Nephron progenitor cell (in vitro differentiated cells): Measurements from ENCODE around the gene HUNK.

Source experiments
- DNase-seq: peaks from one replicate; pipeline ENCODE4 v3.0.0; 2021
- H3K27ac Mint-ChIP-seq: 2 replicates; pipeline ENCODE4 v1.8.0; 2021; ENCODE audit warnings: mild to moderate bottlenecking, moderate library complexity, mixed read lengths
- H3K27me3 Mint-ChIP-seq: 2 replicates; pipeline ENCODE4 v1.8.0; 2021; ENCODE audit warnings: mild to moderate bottlenecking, low read depth, mixed read lengths; ENCODE audit not compliant: poor library complexity
- H3K36me3 Mint-ChIP-seq: 2 replicates; pipeline ENCODE4 v1.8.0; 2021; ENCODE audit warnings: low read depth, mixed read lengths
- H3K4me1 Mint-ChIP-seq: 2 replicates; pipeline ENCODE4 v1.8.0; 2021; ENCODE audit warnings: mixed read lengths
- H3K4me3 Mint-ChIP-seq: 2 replicates; pipeline ENCODE4 v1.8.0; 2021; ENCODE audit warnings: mild to moderate bottlenecking, moderate library complexity, mixed read lengths
- H3K9me3 Mint-ChIP-seq: 2 replicates; pipeline ENCODE4 v1.8.0; 2021; ENCODE audit warnings: mild to moderate bottlenecking, moderate library complexity, mixed read lengths
- CTCF ChIP-seq: fragments of 200-600 bp; sonication (generic); IDR thresholded peaks from 2 replicates; pipeline ENCODE4 v1.5.0; 2021; ENCODE audit warnings: antibody characterized with exemption

HUNK gene

GRCh38 chr21:31872452-31873274 is at the start of gene HUNK:
TSS of gene HUNK (plus strand) at chr21:31873020. CDS start at chr21:31873675, 655 bp downstream.
- H3K36me3 Mint-ChIP-seq: peaks cover 4% of the 10 kb centered on the region
- H3K9me3 Mint-ChIP-seq: no peaks in the 10 kb centered on the region
- H3K4me1 Mint-ChIP-seq: peaks cover 54% of the 10 kb centered on the region
- peak; percentile 84 for DNase-seq
- TF ChIP-seq CTCF: no peak
- H3K4me3 Mint-ChIP-seq: peak within 1 kb of the TSS; percentile 93
- H3K27me3 Mint-ChIP-seq: peaks cover 12% of the 10 kb centered on the region
- H3K27ac Mint-ChIP-seq: peak within 1 kb of the TSS; percentile 86

DNA sequence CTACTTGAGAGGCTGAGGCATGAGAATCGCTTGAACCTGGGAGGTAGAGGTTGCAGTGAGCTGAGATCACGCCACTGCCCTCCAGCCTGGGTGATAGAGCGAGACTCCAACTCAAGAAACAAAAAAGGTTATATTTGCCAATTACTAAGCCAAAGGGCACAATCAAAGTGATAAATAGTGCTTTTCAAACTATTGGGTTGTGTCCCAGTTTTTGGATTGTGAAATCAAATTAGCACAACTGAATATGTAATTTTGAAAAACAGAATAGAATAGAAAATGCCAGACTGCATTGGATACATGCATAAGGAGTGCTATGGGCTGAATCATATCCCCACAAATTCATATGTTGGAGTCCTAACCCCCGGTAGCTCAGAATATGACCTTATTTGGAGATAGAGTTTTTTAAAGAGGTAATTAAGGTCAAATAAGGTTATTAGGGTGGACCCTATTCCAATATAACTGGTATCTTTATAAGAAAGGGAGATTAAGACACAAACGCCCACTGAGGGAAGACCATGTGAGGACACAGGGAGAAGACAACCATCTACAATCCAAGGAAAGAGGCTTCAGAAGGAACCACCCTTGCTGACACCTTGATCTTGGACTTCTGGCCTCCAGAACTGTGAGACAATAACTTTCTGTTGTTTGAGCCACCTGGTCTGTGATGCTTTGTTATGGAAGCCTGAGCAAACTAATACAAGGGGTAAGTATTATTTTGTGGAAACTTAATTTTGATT is 42.9 kb upstream of the HUNK start:
- no peak for TF ChIP-seq CTCF
- H3K27ac Mint-ChIP-seq: no peak overlapping the region

DNA sequence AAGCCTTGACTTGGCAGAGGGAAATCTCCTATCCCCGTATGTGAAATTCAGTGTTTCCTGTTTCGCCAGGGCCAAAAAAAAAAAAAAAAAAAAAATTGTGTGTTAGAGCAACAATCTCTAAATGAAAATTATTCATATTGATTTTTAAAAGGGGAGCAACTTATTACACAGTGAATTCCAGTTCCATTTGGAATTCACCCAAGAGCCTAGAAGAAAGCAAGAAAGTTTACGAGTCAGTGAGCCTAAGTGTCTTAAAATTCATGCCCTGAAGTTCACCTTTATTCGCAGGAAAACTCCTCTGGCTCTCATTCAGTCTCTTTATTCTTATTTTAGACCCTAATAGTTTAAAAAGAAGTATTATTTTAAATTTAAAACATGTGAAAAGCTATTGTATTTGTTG is 42.1 kb upstream of the HUNK start:
- Mint-ChIP-seq H3K4me3 (no peak overlapping the region), H3K4me1 (peaks cover 6% of the 10 kb centered on the region), H3K27me3 (no peaks in the 10 kb centered on the region), H3K36me3 (no peaks in the 10 kb centered on the region), H3K9me3 (peaks cover 24% of the 10 kb centered on the region), H3K27ac (no peak overlapping the region)
- TF ChIP-seq CTCF: no peak
- DNase-seq: no peak

More for the DNA sequence above, 42.9 kb upstream of the HUNK start:
- Mint-ChIP-seq H3K4me3 (no peak overlapping the region), H3K4me1 (peaks cover 6% of the 10 kb centered on the region), H3K9me3 (peaks cover 24% of the 10 kb centered on the region), H3K36me3 (no peaks in the 10 kb centered on the region), H3K27me3 (no peaks in the 10 kb centered on the region)
- no peak for DNase-seq

DNA sequence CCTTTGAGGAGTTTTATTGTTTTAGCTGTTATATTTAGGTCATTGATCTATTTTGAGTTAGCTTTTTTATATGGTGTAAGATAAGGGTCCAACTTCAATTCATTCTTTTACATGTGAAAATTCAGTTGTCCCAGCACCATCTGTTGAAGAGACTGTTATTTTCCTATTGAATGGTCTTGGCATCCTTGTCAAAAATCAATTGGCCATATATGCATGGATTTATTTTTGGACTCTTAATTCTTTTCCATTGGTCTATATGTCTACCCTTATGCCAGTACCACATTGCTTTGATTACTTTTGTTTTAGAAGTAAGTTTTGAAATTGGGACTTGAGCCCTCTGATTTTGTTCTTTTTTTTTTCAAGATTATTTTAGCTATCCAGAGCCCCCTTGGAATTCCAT is 35.8 kb upstream of the HUNK start:
- H3K4me3 Mint-ChIP-seq: no peak overlapping the region
- H3K27ac Mint-ChIP-seq: no peak overlapping the region
- H3K36me3 Mint-ChIP-seq: no peaks in the 10 kb centered on the region
- no peaks in the 10 kb centered on the region for H3K9me3 Mint-ChIP-seq
- peaks cover 6% of the 10 kb centered on the region for H3K4me1 Mint-ChIP-seq
- no peaks in the 10 kb centered on the region for H3K27me3 Mint-ChIP-seq
- TF ChIP-seq CTCF: no peak
- DNase-seq: no peak

- H3K4me1 Mint-ChIP-seq: peaks cover 6% of the 10 kb centered on the region
- no peaks in the 10 kb centered on the region for H3K9me3 Mint-ChIP-seq
- no peak for DNase-seq
- H3K27ac Mint-ChIP-seq: no peak overlapping the region
- no peak overlapping the region for H3K4me3 Mint-ChIP-seq
- no peak for TF ChIP-seq CTCF
- no peaks in the 10 kb centered on the region for H3K36me3 Mint-ChIP-seq
- H3K27me3 Mint-ChIP-seq: no peaks in the 10 kb centered on the region
These were observed 35.0 kb upstream of the HUNK start for GRCh38 chr21:31837618-31838390.
